Esophagus (tissue), 2 donors: ENCODE data around the gene EN1. TPM values are rescaled to one million over a fixed set of nuclear protein-coding genes. Genes with fewer than 3 reads are reported as not detected.

Experiments
- H3K27ac ChIP-seq, 2 donors: one replicate each; pipeline ENCODE4 v1.5.1; 2013; ENCODE audit warnings: low read depth in 2 of 2, mild to moderate bottlenecking in 2 of 2, inconsistent platforms in 1 of 2, low read length in 1 of 2, moderate library complexity in 1 of 2
- H3K27me3 ChIP-seq, 2 donors: one replicate each; pipeline ENCODE4 v1.6.1; 2013; ENCODE audit warnings: low read length in 2 of 2, control low read depth in 1 of 2, mild to moderate bottlenecking in 1 of 2; ENCODE audit not compliant: insufficient read depth in 2 of 2, control insufficient read depth in 1 of 2
- H3K36me3 ChIP-seq, 2 donors: one replicate each; pipeline ENCODE4 v1.6.1; 2013; ENCODE audit warnings: low read length in 1 of 2; ENCODE audit not compliant: control insufficient read depth in 2 of 2, insufficient read depth in 2 of 2
- H3K4me1 ChIP-seq, 2 donors: one replicate each; pipeline ENCODE4 v1.6.1; 2013; ENCODE audit warnings: low read length in 1 of 2; ENCODE audit not compliant: control insufficient read depth in 2 of 2, insufficient read depth in 2 of 2
- H3K4me3 ChIP-seq, 2 donors: one replicate each; pipeline ENCODE4 v1.5.1; 2013; ENCODE audit warnings: low read length in 2 of 2, mild to moderate bottlenecking in 2 of 2, low read depth in 1 of 2, moderate library complexity in 1 of 2
- H3K9me3 ChIP-seq, 2 donors: one replicate each; pipeline ENCODE4 v1.6.1; 2013; ENCODE audit warnings: mild to moderate bottlenecking in 2 of 2, low read depth in 1 of 2, low read length in 1 of 2, moderate library complexity in 1 of 2; ENCODE audit not compliant: control insufficient read depth in 2 of 2, insufficient read depth in 1 of 2
- WGBS, 2 donors: extraction: QIAGEN DNeasy Blood & Tissue Kit; methylation state at CpG; one replicate each; pipeline ENCODE4 v1.1.7; 2013; 5-methylcytosine and 5-hydroxymethylcytosine counted together
- polyA plus RNA-seq, 2 donors: library from polyadenylated mRNA; stranded (reverse); fragments of 200-250 nt; gene quantifications; one replicate each; pipeline ENCODE4 v1.2.3, GENCODE V29; 2013
- donor health status: healthy with polysubstance abuse.
- donor health status: Bipolar disorder and iron deficiency.

The EN1 gene
- polyA plus RNA-seq, 2 donors = not detected

DNA sequence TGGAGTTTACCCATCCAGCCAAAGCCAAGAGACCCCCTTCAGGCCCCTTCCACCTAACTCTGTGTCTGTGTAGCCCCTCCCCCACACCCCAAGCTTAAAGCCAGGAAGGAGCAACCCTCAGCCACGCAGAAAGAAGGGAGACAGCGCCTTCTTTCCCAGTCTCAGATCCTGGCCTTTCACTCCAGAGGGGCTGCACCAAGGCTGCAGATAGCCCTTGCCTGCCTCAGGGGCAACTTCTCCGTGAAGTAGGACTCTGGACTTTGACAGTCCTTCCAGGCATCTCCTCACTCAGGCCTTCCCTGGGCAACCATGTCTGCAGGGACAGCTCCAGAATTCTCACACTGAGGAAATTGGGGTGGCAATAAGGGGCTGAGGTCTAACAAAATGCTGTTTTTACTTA is 26.9 kb upstream of the EN1 start:
- Histone ChIP-seq H3K36me3 (no peaks in the 10 kb centered on the region), H3K9me3 (no peaks in the 10 kb centered on the region), H3K27ac (no peak overlapping the region), H3K4me3 (no peak overlapping the region), H3K4me1 (no peaks in the 10 kb centered on the region), H3K27me3 (peaks cover 0 to 5% of the 10 kb centered on the region in 2 donors)
- 72 to 74% methylated on average over 3 of the region's 3 CpGs for WGBS, 2 donors

GRCh38 chr2:118865106-118865505 is 17.7 kb upstream of the EN1 start:
- H3K4me3 ChIP-seq = no peak overlapping the region
- 5 to 12% methylated on average over 3 of the region's 3 CpGs for whole genome bisulfite sequencing, 2 donors
- no peak overlapping the region for H3K27ac ChIP-seq
- no peaks in the 10 kb centered on the region for H3K36me3 ChIP-seq
- no peaks in the 10 kb centered on the region for H3K4me1 ChIP-seq
- no peaks in the 10 kb centered on the region for H3K27me3 ChIP-seq
- no peaks in the 10 kb centered on the region for H3K9me3 ChIP-seq

GRCh38 chr2:118864207-118864606 is 16.8 kb upstream of the EN1 start:
- Histone ChIP-seq H3K9me3 (no peaks in the 10 kb centered on the region), H3K4me1 (no peaks in the 10 kb centered on the region), H3K27ac (no peak overlapping the region), H3K4me3 (no peak overlapping the region), H3K27me3 (peaks cover 0 to 6% of the 10 kb centered on the region in 2 donors), H3K36me3 (no peaks in the 10 kb centered on the region)
- WGBS, 2 donors = 86% methylated on average over 13 of the region's 13 CpGs

DNA sequence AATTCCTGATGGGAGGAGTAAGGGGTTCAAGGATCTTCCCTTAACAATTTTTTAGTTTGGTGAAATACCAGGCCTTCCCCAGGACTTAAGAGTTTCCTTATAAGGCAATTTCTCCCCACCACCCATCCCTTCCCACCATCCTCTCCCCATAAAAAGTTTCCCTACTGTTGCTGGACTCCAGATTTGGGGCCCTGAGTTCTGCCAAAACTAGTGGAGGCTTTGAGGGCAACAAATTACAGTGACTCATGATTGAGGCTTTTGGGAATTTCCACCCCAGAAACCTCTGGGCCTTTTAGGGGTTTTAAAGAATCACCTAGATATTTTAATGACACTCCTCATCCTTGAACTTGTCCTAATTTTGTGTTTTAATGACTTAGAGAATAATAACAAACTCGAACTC is 14.3 kb upstream of the EN1 start:
- peaks cover 0 to 4% of the 10 kb centered on the region in 2 donors for H3K4me1 ChIP-seq
- 33 to 46% methylated on average over 1 of the region's 1 CpG for WGBS, 2 donors
- no peak overlapping the region for H3K4me3 ChIP-seq
- peaks cover 11 to 27% of the 10 kb centered on the region in 2 donors for H3K27me3 ChIP-seq
- H3K9me3 ChIP-seq = peaks cover 0 to 3% of the 10 kb centered on the region in 2 donors
- no peak overlapping the region for H3K27ac ChIP-seq
- no peaks in the 10 kb centered on the region for H3K36me3 ChIP-seq

DNA sequence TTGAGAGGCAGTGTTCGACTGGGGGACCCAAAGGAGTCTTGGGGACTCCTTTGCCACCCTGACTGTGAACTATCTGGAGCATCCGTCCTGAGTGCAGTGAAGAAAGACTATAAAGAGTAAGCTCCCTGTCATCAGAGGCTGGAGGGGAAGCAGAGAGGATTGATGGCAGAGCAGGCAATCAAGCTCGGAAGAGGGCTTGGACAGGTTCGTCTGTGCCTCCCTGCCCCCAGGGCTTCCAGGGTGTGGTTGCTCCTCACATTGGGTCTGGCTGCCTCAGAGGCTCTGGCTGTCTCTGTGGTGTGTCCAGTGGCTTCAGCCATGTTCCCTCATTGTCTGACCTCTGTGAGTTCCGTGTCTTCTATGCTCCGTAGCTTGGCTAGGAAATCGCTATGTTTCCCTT is 13.8 kb upstream of the EN1 start:
- Histone ChIP-seq H3K4me1 (peaks cover 0 to 4% of the 10 kb centered on the region in 2 donors), H3K27me3 (peaks cover 11 to 31% of the 10 kb centered on the region in 2 donors), H3K9me3 (peaks cover 0 to 3% of the 10 kb centered on the region in 2 donors), H3K27ac (no peak overlapping the region), H3K4me3 (no peak overlapping the region), H3K36me3 (no peaks in the 10 kb centered on the region)
- WGBS, 2 donors = 63 to 71% methylated on average over 7 of the region's 7 CpGs

- no peak overlapping the region for H3K4me3 ChIP-seq
- 7 to 15% methylated on average over 5 of the region's 5 CpGs for WGBS, 2 donors
- H3K27me3 ChIP-seq = peaks cover 11 to 31% of the 10 kb centered on the region in 2 donors
- H3K36me3 ChIP-seq = no peaks in the 10 kb centered on the region
- peaks cover 0 to 3% of the 10 kb centered on the region in 2 donors for H3K9me3 ChIP-seq
- peaks cover 0 to 4% of the 10 kb centered on the region in 2 donors for H3K4me1 ChIP-seq
- H3K27ac ChIP-seq = no peak overlapping the region
These were observed 13.1 kb upstream of the EN1 start for GRCh38 chr2:118860506-118860905.

DNA sequence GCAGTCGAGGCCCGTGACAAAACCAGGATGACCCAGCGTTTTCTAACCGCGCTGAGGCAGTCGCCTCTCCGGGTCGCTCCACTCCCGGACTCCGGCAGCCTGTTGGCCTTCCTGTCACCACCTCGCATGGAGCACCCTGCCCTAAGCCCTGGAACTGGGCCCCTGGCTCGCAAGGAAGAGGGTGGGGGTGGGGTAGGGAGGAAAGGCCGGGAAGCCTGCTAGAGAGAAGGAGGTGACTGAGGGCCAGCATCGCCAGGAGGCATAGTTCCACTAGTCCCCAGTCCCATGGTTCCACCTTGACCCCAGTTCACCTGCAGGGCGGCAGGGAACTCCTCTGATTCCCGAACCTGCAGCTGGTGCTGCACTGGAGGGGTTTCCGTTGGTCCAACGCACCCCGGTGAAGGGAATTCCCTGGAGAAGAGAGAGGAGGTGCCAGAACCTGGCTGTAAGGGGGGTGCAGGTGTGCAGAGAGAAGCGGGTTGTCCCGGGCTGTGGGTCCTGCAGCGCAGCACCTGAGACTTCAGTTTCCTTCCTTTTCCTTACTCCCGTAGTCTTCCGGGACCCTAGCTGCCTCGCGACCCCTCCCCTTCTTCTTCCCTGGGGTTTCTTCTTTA is 11.8 kb upstream of the EN1 start:
- Histone ChIP-seq H3K27ac (no peak overlapping the region), H3K4me3 (no peak overlapping the region), H3K4me1 (peaks cover 0 to 4% of the 10 kb centered on the region in 2 donors), H3K27me3 (peaks cover 11 to 35% of the 10 kb centered on the region in 2 donors), H3K9me3 (peaks cover 0 to 3% of the 10 kb centered on the region in 2 donors), H3K36me3 (no peaks in the 10 kb centered on the region)
- 4 to 8% methylated on average over 22 to 26 of the region's 26 CpGs for WGBS, 2 donors

DNA sequence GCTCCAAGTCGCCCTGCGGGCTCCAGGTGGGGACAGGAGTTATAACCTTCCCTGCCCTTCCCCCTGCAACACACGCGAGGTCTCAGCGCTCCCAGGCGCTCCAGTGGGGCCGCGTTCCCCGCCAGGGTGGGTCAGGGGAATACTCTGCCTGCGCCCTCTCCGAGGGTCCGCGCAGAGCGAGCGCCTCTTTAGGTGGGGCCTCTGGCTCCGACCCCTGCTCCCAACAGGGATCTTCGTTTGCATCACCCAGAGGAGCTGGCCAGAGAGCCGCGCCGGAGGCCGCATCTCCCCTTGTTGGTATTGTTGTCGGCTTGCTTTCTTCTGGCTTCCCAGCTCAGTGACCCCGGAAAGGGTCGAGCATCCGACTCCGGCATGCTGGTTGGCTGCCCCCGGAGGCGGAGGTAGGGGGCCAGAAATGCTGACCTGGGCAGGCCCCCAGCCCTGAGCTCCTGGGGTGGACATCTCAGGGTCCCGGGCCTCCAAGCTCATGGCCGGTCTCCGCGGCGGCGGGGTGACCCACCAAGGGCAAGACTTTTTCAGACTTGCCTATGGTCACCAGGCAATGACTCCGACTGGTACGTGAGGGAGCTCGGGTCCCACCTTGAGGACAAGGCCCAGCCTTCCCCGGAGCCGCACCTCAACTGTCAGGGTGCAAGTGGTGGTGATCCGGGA is 11.2 kb upstream of the EN1 start:
- Histone ChIP-seq H3K9me3 (peaks cover 0 to 3% of the 10 kb centered on the region in 2 donors), H3K27ac (no peak overlapping the region), H3K36me3 (no peaks in the 10 kb centered on the region), H3K4me3 (no peak overlapping the region), H3K4me1 (peaks cover 2 to 4% of the 10 kb centered on the region in 2 donors), H3K27me3 (peaks cover 11 to 38% of the 10 kb centered on the region in 2 donors)
- 9 to 10% methylated on average over 40 of the region's 40 CpGs for WGBS, 2 donors

DNA sequence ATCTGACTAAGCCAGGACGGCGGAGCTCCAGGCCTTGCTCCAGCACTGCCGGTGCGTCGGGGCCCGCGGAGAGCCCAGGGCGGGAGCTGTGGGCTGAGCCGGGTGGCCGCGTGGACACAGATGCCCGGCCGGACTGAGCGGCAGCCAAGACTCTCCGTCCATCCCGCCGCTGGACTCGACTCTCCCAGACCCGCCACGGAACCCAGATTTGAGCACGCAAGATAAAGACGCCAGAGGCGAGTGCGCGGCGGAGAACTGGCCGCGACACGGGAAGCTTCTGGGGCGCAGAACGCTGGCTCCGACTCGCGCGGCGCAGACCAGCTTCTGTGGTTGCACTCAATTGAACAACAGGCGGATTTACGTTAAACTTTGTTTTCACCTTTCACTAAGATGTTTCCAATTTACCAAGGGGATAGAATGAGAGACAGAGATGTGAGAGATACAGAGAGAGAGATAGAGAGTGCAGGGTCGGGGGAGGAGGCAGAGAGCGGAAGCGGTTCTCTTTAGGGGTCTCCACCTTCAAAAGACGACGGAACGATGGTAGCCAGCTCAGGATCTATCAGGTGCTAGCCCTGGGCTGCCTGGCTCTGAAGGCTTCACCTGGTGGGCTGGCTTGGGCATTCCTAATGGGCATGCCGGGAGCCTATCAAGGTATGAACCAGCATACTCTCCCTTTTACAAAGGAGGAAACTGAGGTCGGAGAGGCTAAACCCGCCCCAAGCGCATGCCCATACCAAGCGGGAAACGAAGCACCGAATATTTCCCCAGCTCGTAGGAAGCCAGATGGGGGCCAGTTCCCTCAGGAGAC is 10.4 kb upstream of the EN1 start:
- peaks cover 12 to 44% of the 10 kb centered on the region in 2 donors for H3K27me3 ChIP-seq
- no peaks in the 10 kb centered on the region for H3K36me3 ChIP-seq
- peaks cover 0 to 3% of the 10 kb centered on the region in 2 donors for H3K9me3 ChIP-seq
- H3K4me1 ChIP-seq = peaks cover 2 to 4% of the 10 kb centered on the region in 2 donors
- WGBS, 2 donors = 6% methylated on average over 52 of the region's 52 CpGs
- H3K27ac ChIP-seq = no peak overlapping the region
- no peak overlapping the region for H3K4me3 ChIP-seq
